IMR-90 (cell line): Measurements from ENCODE around the gene EMID1. TPM values are rescaled to one million over a fixed set of nuclear protein-coding genes. Genes with fewer than 3 reads are reported as not detected.

Source experiments
- ATAC-seq: fragments of 200-7000 bp; cut with Tn5 transposase; 2 replicates; pipeline ENCODE4 v1.9.1; 2020; ENCODE audit warnings: low read depth, mild to moderate bottlenecking, moderate library complexity
- BruUV-seq: library from RNA; stranded (reverse); fragments of 400-500 nt; replicated peaks from 2 replicates; lab custom pipeline; 2021; lab: Mats Ljungman, UMichigan
- CTCF ChIA-PET: fragments of 300-600 bp; formaldehyde crosslinking; extraction: SDS; loops from one replicate; lab custom pipeline; 2021; ENCODE audit warnings: antibody characterized with exemption; lab: Yijun Ruan, JAX
- POLR2A ChIA-PET: fragments of 300-600 bp; sonication (Branson Sonifier 250); formaldehyde crosslinking; loops from one replicate; lab custom pipeline; 2022; ENCODE audit warnings: antibody characterized with exemption; ENCODE audit not compliant: unreplicated experiment; lab: Charles Lee
- DNase-seq: peaks from one replicate; pipeline ENCODE4 v3.0.0; 2013
- H2AFZ ChIP-seq: replicated peaks from 2 replicates; pipeline ENCODE3; 2013; ENCODE audit warnings: low read length, mild to moderate bottlenecking; ENCODE audit not compliant: poor library complexity
- H2AK5ac ChIP-seq: 2 replicates; pipeline ENCODE4 v1.6.1; 2013; ENCODE audit warnings: low read depth, low read length, inconsistent platforms
- H2AK9ac ChIP-seq: replicated peaks from 2 replicates; pipeline ENCODE3; 2013; ENCODE audit warnings: mild to moderate bottlenecking, low read depth, low read length, moderate library complexity; ENCODE audit not compliant: poor library complexity
- H2BK120ac ChIP-seq: 2 replicates; pipeline ENCODE4 v1.6.1; 2013; ENCODE audit warnings: low read depth, low read length, inconsistent platforms
- H2BK15ac ChIP-seq: 3 replicates; pipeline ENCODE4 v1.6.1; 2013; ENCODE audit warnings: low read depth, low read length, inconsistent platforms
- H2BK20ac ChIP-seq: 2 replicates; pipeline ENCODE4 v1.6.1; 2013; ENCODE audit warnings: low read depth, mild to moderate bottlenecking, inconsistent platforms, low read length, moderate library complexity
- H2BK5ac ChIP-seq: 2 replicates; pipeline ENCODE4 v1.6.1; 2013; ENCODE audit warnings: mild to moderate bottlenecking, low read depth, low read length, inconsistent platforms; ENCODE audit not compliant: poor library complexity, severe bottlenecking
- H3K14ac ChIP-seq: replicated peaks from 2 replicates; pipeline ENCODE4 v1.6.1; 2013; ENCODE audit warnings: low read depth, low read length, inconsistent platforms
- H3K18ac ChIP-seq: 2 replicates; pipeline ENCODE4 v1.6.1; 2013; ENCODE audit warnings: low read depth, low read length, control low read depth
- H3K23ac ChIP-seq: 2 replicates; pipeline ENCODE4 v1.6.1; 2013; ENCODE audit warnings: low read depth, low read length, inconsistent platforms
- H3K27ac ChIP-seq: 2 replicates; pipeline ENCODE4 v1.5.1; 2013; ENCODE audit warnings: mild to moderate bottlenecking, control low read depth, low read length; ENCODE audit not compliant: insufficient read depth
- H3K27me3 ChIP-seq: 2 replicates; pipeline ENCODE4 v1.6.1; 2013; ENCODE audit warnings: low read length; ENCODE audit not compliant: control insufficient read depth, insufficient read depth
- H3K36me3 ChIP-seq: 2 replicates; pipeline ENCODE4 v1.6.1; 2013; ENCODE audit warnings: low read length, mixed read lengths; ENCODE audit not compliant: control insufficient read depth, insufficient read depth
- H3K4ac ChIP-seq: 2 replicates; pipeline ENCODE4 v1.6.1; 2013; ENCODE audit warnings: low read depth, low read length, inconsistent platforms
- H3K4me1 ChIP-seq: 2 replicates; pipeline ENCODE4 v1.6.1; 2013; ENCODE audit warnings: low read length, mixed read lengths; ENCODE audit not compliant: control insufficient read depth, insufficient read depth
- H3K4me2 ChIP-seq: 2 replicates; pipeline ENCODE4 v1.6.1; 2013; ENCODE audit warnings: low read depth, mild to moderate bottlenecking, control low read depth, low read length, moderate library complexity
- H3K4me3 ChIP-seq: 2 replicates; pipeline ENCODE4 v1.5.1; 2013; ENCODE audit warnings: low read depth, mild to moderate bottlenecking, control low read depth, low read length, moderate library complexity; ENCODE audit not compliant: insufficient read depth
- H3K56ac ChIP-seq: 2 replicates; pipeline ENCODE4 v1.6.1; 2013; ENCODE audit warnings: low read length, inconsistent platforms; ENCODE audit not compliant: insufficient read depth; ENCODE audit errors: extremely low read depth
- H3K79me1 ChIP-seq, 2 experiments: 2 replicates each; pipeline ENCODE4 v1.6.1; 2013; ENCODE audit warnings: low read length in 2 of 2, inconsistent platforms in 1 of 2, low read depth in 1 of 2
- H3K9ac ChIP-seq: 2 replicates; pipeline ENCODE4 v1.6.1; 2013; ENCODE audit warnings: low read depth, low read length, control low read depth
- H3K9me1 ChIP-seq: 2 replicates; pipeline ENCODE4 v1.6.1; 2013; ENCODE audit warnings: low read length, inconsistent platforms; ENCODE audit not compliant: insufficient read depth
- H3K9me3 ChIP-seq: 2 replicates; pipeline ENCODE4 v1.6.1; 2013; ENCODE audit warnings: low read length; ENCODE audit not compliant: control insufficient read depth, insufficient read depth
- H4K20me1 ChIP-seq: 2 replicates; pipeline ENCODE4 v1.6.1; 2013; ENCODE audit warnings: low read length, inconsistent platforms; ENCODE audit not compliant: insufficient read depth
- H4K5ac ChIP-seq: 2 replicates; pipeline ENCODE4 v1.6.1; 2013; ENCODE audit warnings: mild to moderate bottlenecking, low read depth, low read length, control low read depth
- H4K8ac ChIP-seq, 2 experiments: 2 replicates each; pipeline ENCODE4 v1.6.1; 2013; ENCODE audit warnings: low read depth in 2 of 2, low read length in 2 of 2, control low read depth in 1 of 2, inconsistent platforms in 1 of 2
- H4K91ac ChIP-seq: 2 replicates; pipeline ENCODE4 v1.6.1; 2013; ENCODE audit warnings: low read depth, low read length, inconsistent platforms; ENCODE audit not compliant: insufficient read depth
- CHD1 ChIP-seq: IDR thresholded peaks from 2 replicates; pipeline ENCODE4 v1.6.1; 2012; ENCODE audit warnings: low read depth, low read length, improper control_type of control experiment
- MAFK ChIP-seq: IDR thresholded peaks from 2 replicates; pipeline ENCODE4 v1.6.1; 2012; ENCODE audit warnings: low read depth, low read length, improper control_type of control experiment
- MXI1 ChIP-seq: IDR thresholded peaks from 2 replicates; pipeline ENCODE4 v1.6.1; 2012; ENCODE audit warnings: low read depth, mild to moderate bottlenecking, low read length, moderate library complexity, borderline replicate concordance
- NFE2L2 ChIP-seq: fragments of 150-350 bp; IDR thresholded peaks from 2 replicates; pipeline ENCODE4 v1.6.1; 2016; ENCODE audit warnings: low read depth, mild to moderate bottlenecking, low read length
- POLR2A ChIP-seq: IDR thresholded peaks from 2 replicates; pipeline ENCODE4 v1.6.1; 2012; ENCODE audit warnings: mild to moderate bottlenecking, low read depth, low read length
- RAD21 ChIP-seq: IDR thresholded peaks from 2 replicates; pipeline ENCODE4 v1.6.1; 2012; ENCODE audit warnings: low read length, improper control_type of control experiment
- RCOR1 ChIP-seq: IDR thresholded peaks from 2 replicates; pipeline ENCODE4 v1.6.1; 2012; ENCODE audit warnings: mild to moderate bottlenecking, low read length, improper control_type of control experiment; ENCODE audit not compliant: insufficient replicate concordance
- SMC3 ChIP-seq: fragments of 150-350 bp; IDR thresholded peaks from 2 replicates; pipeline ENCODE4 v1.6.1; 2016; ENCODE audit warnings: low read depth, mild to moderate bottlenecking, antibody characterized with exemption, low read length, moderate library complexity
- WGBS, 2 experiments: methylation state at CpG; one replicate each; pipeline versions ENCODE4 v1.1.5 to v1.1.7; 2013; ENCODE audit warnings: missing lambda C conversion rate in 2 of 2; ENCODE audit not compliant: insufficient read length in 1 of 2; ENCODE audit errors: extremely low coverage in 2 of 2; 5-methylcytosine and 5-hydroxymethylcytosine counted together
- dilution Hi-C: fragments of 300-500 bp; cut with HindIII; formaldehyde crosslinking; loops from one replicate; pipeline ENCODE4 v1.14.3; 2018; ENCODE audit warnings: low sequenced_read_pairs; ENCODE audit not compliant: unreplicated experiment
- in situ Hi-C: fragments of 300-500 bp; cut with MboI; formaldehyde crosslinking; loops from 3 replicates; pipeline ENCODE4 v1.14.3; 2019; ENCODE audit warnings: low sequenced_read_pairs, inconsistent platforms, mixed read lengths
- intact Hi-C: fragments of 100-400 bp; cut with micrococcal nuclease; formaldehyde crosslinking; loops from 2 replicates; pipeline ENCODE4 v1.10.0; 2022
- polyA plus RNA-seq, 3 experiments: library from polyadenylated mRNA; depleted of rRNA; stranded (reverse); fragments of >200 nt; gene quantifications; 2 replicates each; pipeline ENCODE4 v1.2.3, GENCODE V29; 2012; ENCODE audit warnings: low replicate concordance in 1 of 3
- total RNA-seq: library from RNA; depleted of rRNA; stranded (reverse); fragments of >200 nt; gene quantifications from 2 replicates; pipeline ENCODE4 v1.2.3, GENCODE V29; 2012
- TF ChIP-seq, protein P1 (sequence below): fragments of 150-350 bp; IDR thresholded peaks from 2 replicates; pipeline ENCODE4 v1.6.1; 2017; ENCODE audit warnings: mild to moderate bottlenecking, antibody characterized with exemption, low read length, low read depth
- TF ChIP-seq, protein P2 (sequence below): conservative IDR thresholded peaks from 2 replicates; pipeline ENCODE4 v1.5.1; 2012; ENCODE audit warnings: mild to moderate bottlenecking, low read depth, low read length, improper control_type of control experiment
- TF ChIP-seq, protein P3 (sequence below): fragments of 150-350 bp; IDR thresholded peaks from 2 replicates; pipeline ENCODE4 v1.6.1; 2016; ENCODE audit warnings: low read depth, mild to moderate bottlenecking, low read length, moderate library complexity, borderline replicate concordance

EMID1 gene
- total and polyA plus RNA-seq, 2 of the 4 experiments (the other 2 are of a cell fraction), result 0.54 to 1.3 TPM

DNA sequence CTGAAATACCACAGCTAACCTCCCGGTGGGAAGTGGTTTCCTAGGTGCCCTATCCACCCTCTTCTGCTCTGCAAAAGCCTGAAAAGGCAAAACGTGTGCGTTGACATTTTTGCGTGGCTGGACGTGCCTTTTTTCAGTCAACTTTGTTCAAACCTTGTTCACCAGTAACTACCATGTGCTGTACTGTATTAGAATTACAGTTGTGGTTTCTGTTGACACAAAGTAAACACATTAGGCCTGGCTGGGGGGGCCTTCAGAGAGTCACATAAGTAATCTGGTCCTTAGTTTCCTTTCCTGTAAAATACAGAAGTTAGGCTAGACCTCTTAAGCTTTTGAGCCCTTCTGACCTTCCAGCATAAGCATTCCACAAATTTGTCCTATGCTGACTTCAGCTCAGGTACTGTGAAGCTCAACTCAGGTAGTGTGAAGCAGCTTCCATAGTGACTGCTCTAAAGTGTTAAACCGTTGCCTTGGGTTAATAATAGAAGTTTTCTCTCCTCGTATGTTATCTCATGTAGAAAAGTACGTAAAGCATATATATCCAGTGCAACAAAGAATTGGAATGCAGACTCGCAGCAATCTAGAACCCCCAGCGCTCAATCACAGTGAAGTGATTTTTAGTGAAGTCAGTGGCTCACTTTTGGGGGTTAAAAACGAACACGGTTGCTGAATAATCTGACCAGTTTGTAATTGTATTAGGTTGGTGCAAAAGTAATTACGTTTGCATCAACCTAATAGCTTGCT, 64.2 kb downstream of the EMID1 start:
- Histone ChIP-seq H3K4ac (no peak overlapping the region; the same call in 1 of the 2 replicates), H4K5ac (no peak overlapping the region), H2BK120ac (no peak overlapping the region), H2BK20ac (no peak overlapping the region), H3K56ac (peak overlapping the region; percentile 30; the same call in 1 of the 2 replicates), H3K4me3 (peak overlapping the region; percentile 75), H2BK5ac (peak overlapping the region; percentile 22), H3K14ac (peak overlapping the region; percentile 70), H3K9me1 (peaks cover 16% of the 10 kb centered on the region), H4K20me1 (peaks cover 65% of the 10 kb centered on the region), H3K9ac (peak overlapping the region; percentile 99), H3K4me1 (peaks cover 17% of the 10 kb centered on the region), H2BK15ac (no peak overlapping the region), H3K27ac (no peak overlapping the region; the same call in 1 of the 2 replicates), H3K36me3 (peaks cover 21% of the 10 kb centered on the region), H3K27me3 (no peaks in the 10 kb centered on the region), H3K23ac (peak overlapping the region; percentile 77), H3K4me2 (peak overlapping the region; percentile 92), H3K79me1 (peaks cover 15 to 60% of the 10 kb centered on the region in 2 experiments), H4K91ac (no peak overlapping the region), H4K8ac (no peak overlapping the region), H3K9me3 (no peaks in the 10 kb centered on the region), H2AK9ac (no peak overlapping the region), H2AK5ac (no peak overlapping the region), H3K18ac (no peak overlapping the region), H2AFZ (no peak overlapping the region)
- TF ChIP-seq, protein P1, sequence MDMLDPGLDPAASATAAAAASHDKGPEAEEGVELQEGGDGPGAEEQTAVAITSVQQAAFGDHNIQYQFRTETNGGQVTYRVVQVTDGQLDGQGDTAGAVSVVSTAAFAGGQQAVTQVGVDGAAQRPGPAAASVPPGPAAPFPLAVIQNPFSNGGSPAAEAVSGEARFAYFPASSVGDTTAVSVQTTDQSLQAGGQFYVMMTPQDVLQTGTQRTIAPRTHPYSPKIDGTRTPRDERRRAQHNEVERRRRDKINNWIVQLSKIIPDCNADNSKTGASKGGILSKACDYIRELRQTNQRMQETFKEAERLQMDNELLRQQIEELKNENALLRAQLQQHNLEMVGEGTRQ, result no peak
- TF ChIP-seq MAFK (no peak), RAD21 (no peak), POLR2A (0 out of 2 replicates have a peak, but pooled peaks have one; percentile 9), MXI1 (peak; percentile 61; the same call in 1 of the 2 replicates), SMC3 (no peak), CHD1 (no peak), RCOR1 (no peak), NFE2L2 (no peak)
- TF ChIP-seq, protein P2, sequence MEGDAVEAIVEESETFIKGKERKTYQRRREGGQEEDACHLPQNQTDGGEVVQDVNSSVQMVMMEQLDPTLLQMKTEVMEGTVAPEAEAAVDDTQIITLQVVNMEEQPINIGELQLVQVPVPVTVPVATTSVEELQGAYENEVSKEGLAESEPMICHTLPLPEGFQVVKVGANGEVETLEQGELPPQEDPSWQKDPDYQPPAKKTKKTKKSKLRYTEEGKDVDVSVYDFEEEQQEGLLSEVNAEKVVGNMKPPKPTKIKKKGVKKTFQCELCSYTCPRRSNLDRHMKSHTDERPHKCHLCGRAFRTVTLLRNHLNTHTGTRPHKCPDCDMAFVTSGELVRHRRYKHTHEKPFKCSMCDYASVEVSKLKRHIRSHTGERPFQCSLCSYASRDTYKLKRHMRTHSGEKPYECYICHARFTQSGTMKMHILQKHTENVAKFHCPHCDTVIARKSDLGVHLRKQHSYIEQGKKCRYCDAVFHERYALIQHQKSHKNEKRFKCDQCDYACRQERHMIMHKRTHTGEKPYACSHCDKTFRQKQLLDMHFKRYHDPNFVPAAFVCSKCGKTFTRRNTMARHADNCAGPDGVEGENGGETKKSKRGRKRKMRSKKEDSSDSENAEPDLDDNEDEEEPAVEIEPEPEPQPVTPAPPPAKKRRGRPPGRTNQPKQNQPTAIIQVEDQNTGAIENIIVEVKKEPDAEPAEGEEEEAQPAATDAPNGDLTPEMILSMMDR, result no peak
- TF ChIP-seq, protein P3, sequence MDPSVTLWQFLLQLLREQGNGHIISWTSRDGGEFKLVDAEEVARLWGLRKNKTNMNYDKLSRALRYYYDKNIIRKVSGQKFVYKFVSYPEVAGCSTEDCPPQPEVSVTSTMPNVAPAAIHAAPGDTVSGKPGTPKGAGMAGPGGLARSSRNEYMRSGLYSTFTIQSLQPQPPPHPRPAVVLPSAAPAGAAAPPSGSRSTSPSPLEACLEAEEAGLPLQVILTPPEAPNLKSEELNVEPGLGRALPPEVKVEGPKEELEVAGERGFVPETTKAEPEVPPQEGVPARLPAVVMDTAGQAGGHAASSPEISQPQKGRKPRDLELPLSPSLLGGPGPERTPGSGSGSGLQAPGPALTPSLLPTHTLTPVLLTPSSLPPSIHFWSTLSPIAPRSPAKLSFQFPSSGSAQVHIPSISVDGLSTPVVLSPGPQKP, result no peak
- DNase-seq (peak; percentile 12), ATAC-seq (no peak)
- no TSS peak for BruUV-seq
- POLR2A ChIA-PET, result interaction anchor here (0.5 to 0.6 kb wide), 3 partner anchors 231 to 1380 kb away, joined by 3 to 8 read pairs (median 6); no protein-coding TSS in a partner anchor
- intact Hi-C loops, result no loop called here
- CTCF ChIA-PET, result no interaction called here
- 15% methylated on average over 6 of the region's 13 CpGs; no CpG with 5 or more reads in 1 of the 2 experiments for WGBS, 2 experiments
- in situ Hi-C loops, result no loop called here
- dilution Hi-C loops, result no loop called here
